Breast epithelium (tissue), 4 donors: ENCODE measurements around the gene MACROD2. TPM values are rescaled to one million over a fixed set of nuclear protein-coding genes. Genes with fewer than 3 reads are reported as not detected.

Experiments
- DNase-seq, 2 donors: peaks; one replicate each; pipeline ENCODE4 v3.0.0-alpha.2; 2019; ENCODE audit warnings: low spot score in 2 of 2
- H3K27ac ChIP-seq, 2 donors: fragments of 200-600 bp; sonication (generic) in 1 of 2; one replicate each; pipeline ENCODE4 v1.5.1; 2016 to 2019; ENCODE audit warnings: mild to moderate bottlenecking in 1 of 2
- H3K27me3 ChIP-seq, 2 donors: fragments of 200-600 bp; sonication (generic) in 1 of 2; one replicate each; pipeline versions ENCODE4 v1.5.1 to v1.6.0; 2017 to 2019; ENCODE audit warnings: control low read depth in 1 of 2, mild to moderate bottlenecking in 1 of 2
- H3K36me3 ChIP-seq: fragments of 200-600 bp; one replicate; pipeline ENCODE4 v1.5.1; 2019
- H3K4me1 ChIP-seq, 2 donors: fragments of 200-600 bp; sonication (generic); one replicate each; pipeline ENCODE4 v1.5.1; 2016 to 2019; ENCODE audit warnings: control low read depth in 1 of 2
- H3K4me3 ChIP-seq, 3 donors: fragments of 200-600 bp; sonication (generic); 1 replicate in 2 of 3; 2 replicates in 1 of 3; pipeline ENCODE4 v1.5.1; 2016 to 2019; ENCODE audit warnings: mild to moderate bottlenecking in 3 of 3, moderate library complexity in 2 of 3
- H3K9me3 ChIP-seq, 2 donors: fragments of 200-600 bp; sonication (generic) in 1 of 2; one replicate each; pipeline ENCODE4 v1.5.1; 2016 to 2019; ENCODE audit warnings: control low read depth in 1 of 2
- POLR2A ChIP-seq: fragments of 450-650 bp; IDR thresholded peaks from one replicate; pipeline ENCODE4 v1.6.1; 2016; ENCODE audit warnings: antibody characterized with exemption, mild to moderate bottlenecking, moderate library complexity
- POLR2AphosphoS5 ChIP-seq, 3 donors: sonication (generic); formaldehyde crosslinking; IDR thresholded peaks; one replicate each; pipeline ENCODE4 v1.6.1; 2017; ENCODE audit warnings: antibody characterized with exemption in 3 of 3
- intact Hi-C: fragments of 100-400 bp; cut with DNase I; formaldehyde crosslinking; loops from one replicate; pipeline ENCODE4 v1.15.1; 2023; ENCODE audit warnings: low total_unique reads
- total RNA-seq, 3 donors: library from RNA; depleted of rRNA; stranded (reverse); fragments of >200 nt; gene quantifications; one replicate each; pipeline ENCODE4 v1.1.0, GENCODE V29; 2016
- TF ChIP-seq, protein P1 (sequence below), 3 donors: fragments of 450-650 bp; IDR thresholded peaks; one replicate each; pipeline ENCODE4 v1.5.1; 2016 to 2017; ENCODE audit warnings: antibody characterized with exemption in 3 of 3, mild to moderate bottlenecking in 3 of 3, moderate library complexity in 3 of 3

The MACROD2 gene
- total RNA-seq, 3 donors from 2014 or later: 6.7 to 26.8 (median 8.8) TPM

DNA sequence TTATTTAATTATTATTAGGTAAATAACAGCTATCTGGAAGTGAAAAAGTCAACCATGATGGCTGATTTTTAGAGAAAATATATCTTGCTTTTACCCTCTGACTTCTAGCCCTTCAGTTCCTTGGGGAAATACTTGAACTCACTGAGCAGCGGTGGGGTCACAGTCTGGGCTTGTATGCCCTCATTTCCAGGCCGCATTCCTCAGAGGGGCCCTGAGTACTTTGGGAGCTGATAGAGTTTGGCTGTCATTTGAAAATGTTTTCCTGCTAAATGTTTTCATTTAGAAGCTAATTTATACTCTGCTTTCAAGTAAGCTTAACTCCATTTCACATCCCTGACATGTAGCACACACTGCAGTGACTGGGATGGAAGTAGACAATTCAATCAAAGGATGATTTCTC is 1549.4 kb downstream of the MACROD2 start:
- H3K4me1 ChIP-seq: no peaks in the 10 kb centered on the region
- no peaks in the 10 kb centered on the region for H3K36me3 ChIP-seq
- DNase-seq: no peak
- intact Hi-C loops: loop anchor here (2.0 kb wide), 1 partner anchor 68 kb away; no protein-coding TSS in a partner anchor
- no peaks in the 10 kb centered on the region for H3K27me3 ChIP-seq
- no peak overlapping the region for H3K27ac ChIP-seq
- H3K9me3 ChIP-seq: no peaks in the 10 kb centered on the region
- TF ChIP-seq POLR2A (no peak), POLR2AphosphoS5 (IDR thresholded peaks at IDR 0.05) (no peak)
- TF ChIP-seq, protein P1, sequence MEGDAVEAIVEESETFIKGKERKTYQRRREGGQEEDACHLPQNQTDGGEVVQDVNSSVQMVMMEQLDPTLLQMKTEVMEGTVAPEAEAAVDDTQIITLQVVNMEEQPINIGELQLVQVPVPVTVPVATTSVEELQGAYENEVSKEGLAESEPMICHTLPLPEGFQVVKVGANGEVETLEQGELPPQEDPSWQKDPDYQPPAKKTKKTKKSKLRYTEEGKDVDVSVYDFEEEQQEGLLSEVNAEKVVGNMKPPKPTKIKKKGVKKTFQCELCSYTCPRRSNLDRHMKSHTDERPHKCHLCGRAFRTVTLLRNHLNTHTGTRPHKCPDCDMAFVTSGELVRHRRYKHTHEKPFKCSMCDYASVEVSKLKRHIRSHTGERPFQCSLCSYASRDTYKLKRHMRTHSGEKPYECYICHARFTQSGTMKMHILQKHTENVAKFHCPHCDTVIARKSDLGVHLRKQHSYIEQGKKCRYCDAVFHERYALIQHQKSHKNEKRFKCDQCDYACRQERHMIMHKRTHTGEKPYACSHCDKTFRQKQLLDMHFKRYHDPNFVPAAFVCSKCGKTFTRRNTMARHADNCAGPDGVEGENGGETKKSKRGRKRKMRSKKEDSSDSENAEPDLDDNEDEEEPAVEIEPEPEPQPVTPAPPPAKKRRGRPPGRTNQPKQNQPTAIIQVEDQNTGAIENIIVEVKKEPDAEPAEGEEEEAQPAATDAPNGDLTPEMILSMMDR (IDR thresholded peaks at IDR 0.05): no peak
- H3K4me3 ChIP-seq: no peak overlapping the region

DNA sequence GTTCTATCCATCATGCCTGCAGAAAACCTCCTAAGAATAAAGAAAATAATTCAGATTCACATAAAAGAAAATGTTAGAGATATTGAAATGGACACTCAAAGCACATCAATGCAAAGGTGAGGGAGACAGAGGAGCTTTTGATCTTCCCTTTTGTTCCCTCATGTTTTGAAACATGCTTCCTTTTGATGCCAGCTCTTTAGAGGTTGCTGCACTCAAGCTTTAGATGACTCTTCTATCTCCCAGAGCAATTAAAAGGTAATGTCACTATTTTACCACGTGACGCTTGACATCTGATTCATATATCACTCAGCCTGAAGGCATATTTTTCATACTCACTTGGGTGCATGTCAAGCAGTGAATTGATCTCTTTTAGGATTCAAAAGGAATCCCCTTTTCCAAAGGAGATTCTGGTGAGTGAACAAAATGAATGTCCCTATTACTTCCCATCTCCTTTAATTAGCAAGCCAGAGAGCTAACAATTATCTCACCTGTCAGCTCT is 1551.3 kb downstream of the MACROD2 start:
- Histone ChIP-seq H3K27me3 (no peaks in the 10 kb centered on the region), H3K9me3 (no peaks in the 10 kb centered on the region), H3K4me3 (no peak overlapping the region), H3K36me3 (no peaks in the 10 kb centered on the region), H3K4me1 (no peaks in the 10 kb centered on the region), H3K27ac (no peak overlapping the region)
- TF ChIP-seq POLR2A: no peak
- TF ChIP-seq, protein P1 (IDR thresholded peaks at IDR 0.05): no peak
- no peak for TF ChIP-seq POLR2AphosphoS5 (IDR thresholded peaks at IDR 0.05)
- intact Hi-C loops: no loop called here
- DNase-seq: no peak

DNA sequence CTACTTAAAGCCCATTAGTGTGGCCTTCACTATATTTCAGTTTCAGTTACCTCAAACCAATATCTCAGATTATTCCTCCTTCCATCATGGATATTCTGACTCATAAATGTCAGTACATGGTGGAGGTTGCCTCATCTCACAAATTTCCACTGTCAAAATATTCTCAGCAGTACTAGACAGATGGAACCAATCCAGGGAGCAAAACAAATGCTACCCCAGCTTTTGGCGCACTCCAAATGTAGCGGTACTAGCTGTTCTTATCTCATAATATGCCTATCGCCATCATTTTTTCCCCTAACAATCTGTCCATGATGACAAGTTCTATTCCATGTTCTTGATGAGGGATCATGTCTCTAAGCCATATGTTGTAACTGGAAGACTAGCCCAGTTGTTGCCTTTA is 1551.8 kb downstream of the MACROD2 start:
- intact Hi-C loops: no loop called here
- Histone ChIP-seq H3K27me3 (no peaks in the 10 kb centered on the region), H3K4me3 (no peak overlapping the region), H3K4me1 (no peaks in the 10 kb centered on the region), H3K27ac (no peak overlapping the region), H3K36me3 (no peaks in the 10 kb centered on the region), H3K9me3 (peaks cover 0 to 3% of the 10 kb centered on the region in 2 donors)
- DNase-seq: no peak
- TF ChIP-seq POLR2AphosphoS5 (IDR thresholded peaks at IDR 0.05): no peak
- TF ChIP-seq, protein P1 (IDR thresholded peaks at IDR 0.05): no peak
- no peak for TF ChIP-seq POLR2A

DNA sequence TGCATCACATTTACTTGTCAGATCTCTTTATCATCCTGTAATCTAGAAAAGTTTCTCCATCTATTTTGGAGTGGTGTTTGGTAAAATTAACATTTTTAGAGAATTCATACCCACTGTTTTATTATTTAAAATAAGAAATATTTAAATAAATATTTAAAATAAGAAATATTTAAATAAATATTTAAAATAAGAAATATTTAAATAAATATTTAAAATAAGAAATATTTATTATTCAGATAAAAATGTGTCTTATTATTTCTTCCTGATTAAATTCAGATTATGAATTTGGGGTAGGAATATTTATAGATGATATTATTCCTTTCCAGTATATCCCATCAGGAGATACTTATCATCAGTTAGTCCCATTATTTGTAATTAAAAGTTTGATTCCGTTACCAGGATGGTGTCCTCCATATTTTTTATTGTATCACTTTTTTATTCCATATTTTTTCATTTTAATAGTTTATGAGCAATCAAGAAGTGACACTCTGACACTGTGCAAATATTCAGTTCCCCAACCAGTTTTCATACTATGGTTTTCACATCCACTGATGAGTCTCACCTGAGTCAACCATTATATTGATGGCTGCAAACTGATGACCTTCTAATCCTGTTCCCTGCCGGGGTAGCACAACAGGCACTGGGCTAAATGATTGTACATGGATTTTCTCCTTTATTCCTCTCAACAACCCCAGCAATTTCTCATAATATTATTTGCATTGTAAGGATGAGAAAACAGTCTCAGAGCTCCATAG is 1555.0 kb downstream of the MACROD2 start:
- H3K4me1 ChIP-seq: no peaks in the 10 kb centered on the region
- DNase-seq: no peak
- no peaks in the 10 kb centered on the region for H3K27me3 ChIP-seq
- peaks cover 0 to 21% of the 10 kb centered on the region in 2 donors for H3K9me3 ChIP-seq
- no peak overlapping the region for H3K4me3 ChIP-seq
- TF ChIP-seq POLR2AphosphoS5 (IDR thresholded peaks at IDR 0.05) (no peak), POLR2A (no peak)
- H3K36me3 ChIP-seq: no peaks in the 10 kb centered on the region
- intact Hi-C loops: no loop called here
- H3K27ac ChIP-seq: no peak overlapping the region

DNA sequence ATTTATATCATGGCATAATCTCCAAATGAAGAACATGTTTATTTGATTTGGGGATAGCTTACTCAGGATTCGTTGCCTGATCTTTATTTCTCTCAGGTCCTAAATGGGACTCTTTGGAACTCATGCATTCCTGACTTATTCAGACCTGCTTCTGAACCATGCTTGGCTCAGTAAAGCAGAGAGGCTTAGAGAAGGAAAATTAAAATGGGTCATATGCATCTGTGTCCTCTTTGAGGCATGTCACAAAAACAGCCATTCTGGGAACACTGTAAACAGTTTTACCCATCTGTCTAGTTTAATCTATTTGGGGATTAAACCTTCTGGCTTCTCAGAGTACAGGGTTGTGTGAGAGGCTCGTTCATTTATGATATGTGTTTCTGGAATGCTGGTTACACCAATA is 1560.6 kb downstream of the MACROD2 start:
- no peak overlapping the region for H3K27ac ChIP-seq
- no peaks in the 10 kb centered on the region for H3K4me1 ChIP-seq
- TF ChIP-seq POLR2AphosphoS5 (IDR thresholded peaks at IDR 0.05): no peak
- H3K36me3 ChIP-seq: no peaks in the 10 kb centered on the region
- intact Hi-C loops: no loop called here
- no peaks in the 10 kb centered on the region for H3K27me3 ChIP-seq
- H3K4me3 ChIP-seq: no peak overlapping the region
- peaks cover 0 to 21% of the 10 kb centered on the region in 2 donors for H3K9me3 ChIP-seq
- DNase-seq: no peak

DNA sequence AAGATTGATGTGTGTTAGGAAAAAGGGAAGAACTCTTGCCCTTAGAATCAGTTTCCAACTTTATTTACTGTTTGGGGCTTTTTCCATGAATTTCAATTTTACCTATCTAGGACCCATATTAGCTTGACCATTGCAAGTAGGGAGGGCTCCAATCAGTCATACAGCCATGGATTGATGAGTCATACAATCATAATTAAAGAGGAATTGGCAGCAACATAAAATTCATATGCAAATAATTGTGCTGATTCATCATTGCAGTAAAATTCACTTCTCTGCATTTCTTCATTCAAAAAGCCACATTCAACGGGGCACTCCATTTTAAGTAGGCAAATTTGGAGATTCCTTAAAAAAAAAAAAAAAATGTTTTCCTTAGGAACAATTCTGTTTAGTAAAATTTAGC is 1561.6 kb downstream of the MACROD2 start:
- intact Hi-C loops: no loop called here
- Histone ChIP-seq H3K4me3 (no peak overlapping the region), H3K4me1 (no peaks in the 10 kb centered on the region), H3K27ac (no peak overlapping the region), H3K36me3 (no peaks in the 10 kb centered on the region), H3K27me3 (no peaks in the 10 kb centered on the region), H3K9me3 (peaks cover 0 to 21% of the 10 kb centered on the region in 2 donors)
- no peak for DNase-seq
- TF ChIP-seq, protein P1 (IDR thresholded peaks at IDR 0.05): no peak
- TF ChIP-seq POLR2AphosphoS5 (IDR thresholded peaks at IDR 0.05) (no peak), POLR2A (no peak)
